MM.1S (cell line): ENCODE data around the gene CNTNAP2.

ENCODE experiments used
- CTCF ChIP-seq: fragments of 300-600 bp; sonication (generic); IDR thresholded peaks from 2 replicates; pipeline ENCODE4 v1.5.1; 2016; ENCODE audit warnings: antibody characterized with exemption, low read length, mixed read lengths
- EZH2phosphoT487 ChIP-seq: fragments of 300-600 bp; sonication (generic); IDR thresholded peaks from 2 replicates; pipeline ENCODE4 v1.6.1; 2018; ENCODE audit warnings: antibody characterized with exemption, low read length

- no peak for TF ChIP-seq CTCF
- no peak for TF ChIP-seq EZH2phosphoT487
These were observed 1313.4 kb downstream of the CNTNAP2 start for GRCh38 chr7:147429961-147430360.
